ENCODE measurements around the gene NOC4L. TPM values are rescaled to one million over a fixed set of nuclear protein-coding genes. Genes with fewer than 3 reads are reported as not detected.

Gene NOC4L
- total RNA-seq, 1 experiment from 2014 or later: 29.8 TPM

- TF ChIP-seq POLR2AphosphoS5 (IDR thresholded peaks at IDR 0.05; ENCODE audit: low read depth, low read length) (no peak), SIN3A (IDR thresholded peaks at IDR 0.05; ENCODE audit: borderline replicate concordance, insufficient read depth, low read depth, low read length) (no peak), TCF7L2 (IDR thresholded peaks at IDR 0.05; ENCODE audit: low read depth, low read length) (no peak), CTCF (IDR thresholded peaks at IDR 0.05) (no peak), REST (IDR thresholded peaks at IDR 0.05; ENCODE audit: insufficient read depth in 1 of 2, low read depth in 2 of 2, low read length in 1 of 2) (no peak)
- intact Hi-C loops (cut with micrococcal nuclease; ENCODE audit: unreplicated experiment) (no loop called here), in situ Hi-C loops (cut with HindIII; ENCODE audit: low pct_unique_long_range_greater_than_20kb, low sequenced_read_pairs) (no loop called here)
- BruUV-seq (replicated peaks): no TSS peak
- ChIA-PET POLR2A (no interaction called here), CTCF (no interaction called here)
- ATAC-seq (no peak), DNase-seq (ENCODE audit: low read depth, low spot score) (no peak)
- no peaks in the 10 kb centered on the region for H3K4me1 ChIP-seq (ENCODE audit: control insufficient read depth, insufficient read depth, low read length)
- H3K9me3 ChIP-seq (ENCODE audit: control insufficient read depth, insufficient read depth, low read depth, low read length): no peaks in the 10 kb centered on the region
- no peak overlapping the region for H3K27ac ChIP-seq (ENCODE audit: low read length)
- no peaks in the 10 kb centered on the region for H3K27me3 ChIP-seq (ENCODE audit: control insufficient read depth, insufficient read depth, low read length)
- H3K4me3 ChIP-seq (ENCODE audit: low read depth in 2 of 2, low read length in 2 of 2): no peak overlapping the region
- H3K36me3 ChIP-seq (ENCODE audit: control insufficient read depth, insufficient read depth, low read length): no peaks in the 10 kb centered on the region
Observed at GRCh38 chr12:132201391-132202120, 57.3 kb downstream of the NOC4L start.

Other genes with a start within 250 kb of the NOC4L start
- gene ULK1, start 249.8 kb upstream of the NOC4L start, total RNA-seq (2021; ENCODE audit: unreplicated experiment): 72.1 TPM
- 108 TPM for gene PUS1, start 215.2 kb upstream of the NOC4L start, total RNA-seq (2021; ENCODE audit: unreplicated experiment)
- 59.4 TPM for gene EP400, start 194.5 kb upstream of the NOC4L start, total RNA-seq (2021; ENCODE audit: unreplicated experiment)
- gene DDX51, start 138 bp upstream of the NOC4L start, total RNA-seq (2021; ENCODE audit: unreplicated experiment): 29.3 TPM
- 0.33 TPM for gene GALNT9, start 185.1 kb downstream of the NOC4L start, total RNA-seq (2021; ENCODE audit: unreplicated experiment)